Cardiac septum (tissue), 1 donor: Measurements from ENCODE around the gene IL6R. TPM values are rescaled to one million over a fixed set of nuclear protein-coding genes. Genes with fewer than 3 reads are reported as not detected.
A peak's percentile ranks its signal among the peaks of the same experiment; 100 is the strongest.

Experiments
- DNase-seq: peaks from one replicate; pipeline ENCODE4 v3.0.0-alpha.2; 2020; ENCODE audit warnings: low spot score
- intact Hi-C: fragments of 100-400 bp; cut with DNase I; formaldehyde crosslinking; loops from one replicate; pipeline ENCODE4 v1.14.0; 2022
- total RNA-seq: library from RNA; stranded (reverse); fragmentation: NEBNext Ultra II Directional; extraction: Animal tissue kit (Norgen Biotek cat#: 25700); gene quantifications from one replicate; pipeline ENCODE4 v1.2.1, GENCODE V29; 2021
- donor health status: DM: no; HTN: no; CAD: no.

Gene IL6R
- total RNA-seq, 1 donor from 2014 or later = 5.2 TPM

DNA sequence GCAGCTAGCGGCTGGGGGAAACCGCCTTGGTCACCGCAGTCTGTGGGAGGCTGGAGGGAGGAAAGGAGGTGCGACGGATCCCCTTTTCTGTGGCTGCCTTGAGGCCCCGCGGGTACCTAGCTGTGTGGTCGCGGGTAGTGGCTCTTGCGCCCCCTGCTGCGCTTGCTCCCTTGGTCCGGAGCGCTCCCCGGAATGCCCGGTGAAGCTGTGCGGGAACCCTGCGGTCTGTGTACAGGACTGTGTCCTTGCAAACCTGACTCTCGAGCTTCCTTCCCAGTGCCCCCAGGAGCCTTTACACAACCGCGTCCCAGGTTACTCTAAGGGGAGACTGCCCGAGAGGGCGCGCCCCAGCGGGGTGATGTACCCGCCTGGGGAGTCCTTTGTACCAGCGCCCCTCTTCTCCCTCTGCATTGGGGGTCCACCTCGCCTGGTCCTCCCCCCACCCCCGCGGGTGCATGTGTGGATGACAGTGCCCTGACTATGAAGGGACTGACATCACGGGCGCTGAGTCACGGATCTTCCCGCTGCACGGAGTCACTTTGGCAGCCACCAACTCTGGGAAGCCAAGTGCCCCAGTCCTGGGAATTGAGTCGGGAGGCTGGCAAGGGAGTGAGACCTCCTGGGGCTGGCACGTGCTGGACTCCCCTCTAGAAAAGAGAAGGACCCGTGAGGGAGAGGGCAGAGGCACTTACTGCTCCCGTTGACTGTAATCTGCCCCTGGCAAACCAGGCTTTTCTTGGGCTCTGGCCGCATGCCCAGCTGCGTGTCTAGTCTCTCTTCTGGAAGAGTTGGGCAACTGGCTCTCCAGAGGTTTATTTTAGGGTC is 816 bp downstream of the IL6R start:
- DNase-seq = peak; percentile 96
- intact Hi-C loops = loop anchor here (1.0 to 5.0 kb wide), 3 partner anchors 13 to 151 kb away; partner anchors contain the start of gene UBE2Q1

DNA sequence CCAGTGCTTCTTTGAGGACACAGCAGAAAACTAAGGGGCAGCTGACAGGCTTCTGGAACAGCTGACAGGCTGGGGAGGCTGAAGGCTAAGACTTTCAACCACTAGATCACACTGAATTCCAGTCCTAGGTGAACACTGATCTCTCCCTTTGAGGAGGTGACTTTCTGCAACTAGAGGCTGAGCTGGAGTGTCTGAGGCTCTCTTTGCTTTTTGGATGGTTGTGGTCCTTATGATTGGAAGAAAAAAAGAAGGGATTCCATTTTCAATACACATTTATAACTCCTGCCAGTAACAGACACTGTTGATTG is 1.4 kb downstream of the IL6R start:
- intact Hi-C loops = loop anchor here (1.0 to 5.0 kb wide), 3 partner anchors 13 to 151 kb away; partner anchors contain the start of gene UBE2Q1
- no peak for DNase-seq

DNA sequence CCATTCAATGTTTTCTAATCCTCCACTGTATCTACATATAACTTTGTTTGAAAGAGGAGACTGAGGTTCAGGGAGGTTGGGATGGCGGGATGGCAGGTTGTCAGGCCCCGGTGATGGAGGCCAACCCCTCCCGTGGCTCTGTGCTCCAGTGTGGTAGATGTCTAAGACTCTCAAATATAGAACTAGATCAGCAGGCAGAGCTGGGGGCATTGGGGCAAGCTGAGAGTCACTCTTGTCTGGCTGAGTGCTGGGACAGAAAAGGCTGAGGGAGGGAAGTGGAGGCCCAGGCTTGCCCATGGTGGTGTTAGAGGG is 1.7 kb downstream of the IL6R start:
- intact Hi-C loops = loop anchor here (1.0 to 5.0 kb wide), 3 partner anchors 12 to 150 kb away; partner anchors contain the start of gene UBE2Q1
- no peak for DNase-seq

DNA sequence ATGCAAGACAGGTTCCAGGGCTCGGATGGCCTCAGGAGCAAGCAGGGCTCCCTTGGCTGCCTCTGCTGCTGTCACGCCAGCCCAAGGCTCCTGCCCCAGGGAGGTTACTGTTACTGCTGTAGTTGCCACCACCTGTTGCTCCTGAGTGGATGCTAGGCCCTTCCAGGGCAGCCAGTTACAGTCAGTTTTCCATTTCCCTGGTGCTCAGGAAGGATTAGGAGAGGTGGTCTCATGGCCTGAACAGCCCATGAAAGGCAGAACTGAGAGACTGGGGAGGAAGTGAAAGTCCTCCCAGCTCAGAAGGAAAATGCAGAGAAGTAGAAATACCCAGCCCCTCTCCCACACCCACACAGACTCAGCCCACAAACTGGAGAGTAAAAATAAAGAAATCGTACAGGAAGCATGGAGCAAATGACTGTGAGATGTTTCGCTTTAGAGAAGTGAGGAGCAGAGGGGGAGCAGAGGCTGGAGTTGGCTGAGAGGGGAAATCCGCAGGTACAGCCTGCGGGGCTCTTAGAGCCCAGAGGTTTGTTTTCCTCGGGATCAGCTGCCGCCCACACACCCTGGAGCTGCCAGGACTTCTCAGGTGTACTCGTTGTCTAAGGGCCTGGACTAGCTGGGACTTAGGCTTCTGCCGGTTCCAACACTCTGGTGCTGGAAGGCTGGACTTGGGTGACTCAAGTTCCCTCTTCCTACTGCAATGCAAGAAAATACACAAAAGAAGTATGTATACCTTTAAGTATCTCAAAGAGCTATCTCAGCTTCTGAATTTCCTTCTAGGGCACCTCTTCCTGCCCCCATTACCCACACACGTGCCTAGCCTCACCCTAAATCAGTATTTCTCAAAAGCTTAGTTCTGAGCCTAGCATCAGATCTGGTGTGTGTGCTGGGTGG is 2.3 kb downstream of the IL6R start:
- intact Hi-C loops = loop anchor here (5.0 kb wide), 1 partner anchor 150 kb away; the partner anchor contains the start of gene UBE2Q1
- DNase-seq = no peak

DNA sequence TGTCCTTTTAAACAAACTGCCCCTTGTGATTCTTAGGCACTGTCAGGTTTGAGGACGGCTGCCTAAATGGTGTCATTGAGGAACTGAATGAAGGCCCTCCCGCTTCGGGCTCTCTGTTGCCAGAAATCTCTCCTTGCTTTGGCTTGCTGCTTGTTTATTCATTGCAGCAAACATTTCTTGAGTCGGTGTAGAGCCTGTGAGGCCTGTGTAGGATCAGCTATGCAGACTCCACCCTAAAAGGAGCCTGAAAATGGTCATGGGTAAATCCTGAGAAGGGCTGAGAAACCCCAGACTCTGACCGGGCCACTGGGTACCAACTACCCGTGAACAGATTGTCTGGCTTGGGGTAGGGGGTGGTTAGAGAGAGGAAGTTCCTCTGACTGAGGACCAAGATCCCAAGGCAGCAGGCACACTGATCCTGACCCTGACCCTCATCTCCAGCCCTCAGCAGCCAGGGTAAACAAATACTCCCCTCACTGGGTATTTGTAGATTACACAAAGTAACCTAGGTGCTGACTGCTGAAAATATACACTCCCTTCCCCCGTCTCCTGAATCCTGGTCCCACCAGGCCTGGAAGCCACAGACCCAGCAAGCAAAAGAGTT is 3.1 kb downstream of the IL6R start:
- no peak for DNase-seq
- intact Hi-C loops = loop anchor here (5.0 kb wide), 1 partner anchor 149 kb away; the partner anchor contains the start of gene UBE2Q1

DNA sequence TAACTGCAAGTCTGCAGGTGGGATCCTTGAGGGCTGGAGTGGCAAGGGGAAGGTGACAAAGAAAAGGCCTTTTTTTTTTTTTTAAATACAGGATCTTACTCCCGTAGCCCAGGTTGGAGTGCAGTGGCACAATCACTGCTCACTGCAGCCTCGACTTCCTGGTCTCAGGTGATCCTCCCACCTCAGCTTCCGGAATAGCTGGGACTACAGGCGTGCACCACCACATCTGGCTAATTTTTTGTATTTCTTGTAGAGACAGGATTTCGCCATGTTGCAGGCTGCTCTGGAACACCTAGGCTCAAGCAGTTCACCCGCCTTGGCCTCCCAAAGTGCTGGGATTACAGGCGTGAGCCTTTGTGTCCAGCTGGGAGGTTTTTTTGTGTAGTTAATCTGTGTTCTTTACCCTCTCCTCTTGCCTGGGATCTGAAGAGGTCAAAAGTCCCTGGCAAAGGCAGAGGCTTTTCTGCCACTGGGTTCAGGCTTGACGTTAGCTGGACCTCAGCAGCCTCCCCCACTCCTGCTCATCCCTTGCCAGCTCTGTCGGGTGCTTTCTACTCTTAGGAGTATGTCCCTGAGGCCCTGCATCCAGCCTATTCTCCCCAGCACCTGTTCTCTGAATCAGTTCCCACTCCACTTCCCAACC is 5.2 kb downstream of the IL6R start:
- intact Hi-C loops = no loop called here
- no peak for DNase-seq

DNA sequence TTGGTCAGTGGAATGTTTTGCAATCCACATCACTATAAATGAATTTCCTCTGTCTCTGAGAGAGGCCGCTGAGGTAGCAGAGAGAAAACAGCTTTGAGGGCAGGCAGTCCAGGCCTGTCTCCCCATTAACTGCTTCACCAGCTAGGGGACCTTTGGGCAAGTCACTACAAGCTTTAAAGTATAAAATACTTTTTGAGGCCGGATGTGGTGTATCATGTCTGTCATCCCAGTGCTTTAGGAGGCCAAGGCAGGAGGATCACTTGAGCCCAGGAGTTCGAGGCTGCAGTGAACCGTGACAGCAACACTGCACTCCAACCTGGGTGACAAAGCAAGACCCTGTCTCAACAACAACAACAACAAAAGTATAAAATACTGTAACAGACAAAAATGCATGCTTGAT is 6.4 kb downstream of the IL6R start:
- intact Hi-C loops = no loop called here
- DNase-seq = no peak

DNA sequence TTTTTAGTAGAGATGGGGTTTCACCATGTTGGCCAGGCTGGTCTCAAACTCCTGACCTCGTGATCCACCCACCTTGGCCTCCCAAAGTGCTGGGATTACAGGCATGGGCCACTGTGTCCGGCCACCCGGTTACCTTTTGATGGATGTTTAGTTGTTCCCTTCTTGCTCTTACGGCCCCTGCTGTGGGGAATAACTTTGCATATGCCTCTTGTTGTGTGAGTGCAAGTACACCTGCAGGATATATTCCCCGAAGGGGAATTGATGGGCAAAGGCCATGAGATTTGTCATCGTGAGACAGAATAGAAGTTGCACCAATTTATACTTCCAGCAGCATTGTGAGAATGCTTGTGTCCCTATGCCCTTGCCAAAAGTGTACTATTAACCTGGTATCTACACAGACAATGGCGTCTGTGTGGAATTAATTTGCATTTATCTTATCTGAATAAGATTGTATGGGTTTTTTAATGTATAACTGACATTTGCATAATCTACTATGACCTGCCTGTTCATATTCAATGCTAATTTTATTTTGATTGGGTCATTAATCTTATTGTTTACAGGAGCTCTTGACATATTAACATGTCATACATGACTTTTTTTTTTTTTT is 8.1 kb downstream of the IL6R start:
- intact Hi-C loops = no loop called here
- DNase-seq = no peak

DNA sequence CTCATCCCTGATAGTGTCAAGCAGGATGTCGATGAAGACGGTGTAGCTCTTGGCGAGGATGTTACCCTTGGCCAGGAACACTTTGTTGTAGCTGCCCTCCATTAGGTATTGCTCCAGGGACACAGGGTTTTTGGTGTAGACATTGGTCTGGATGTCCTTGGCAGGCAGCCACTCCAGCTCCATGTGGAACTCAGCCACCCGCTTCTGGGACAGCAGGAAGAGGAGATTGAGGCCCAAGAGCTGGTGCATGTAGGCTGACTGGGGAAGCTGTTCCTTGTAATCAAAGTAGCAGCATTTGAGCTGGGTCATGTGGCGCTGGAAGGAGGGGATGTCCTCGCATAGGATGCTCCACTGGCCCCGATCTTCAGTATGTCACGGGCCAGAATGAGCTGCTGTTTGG is 9.5 kb downstream of the IL6R start:
- DNase-seq = no peak
- intact Hi-C loops = no loop called here

DNA sequence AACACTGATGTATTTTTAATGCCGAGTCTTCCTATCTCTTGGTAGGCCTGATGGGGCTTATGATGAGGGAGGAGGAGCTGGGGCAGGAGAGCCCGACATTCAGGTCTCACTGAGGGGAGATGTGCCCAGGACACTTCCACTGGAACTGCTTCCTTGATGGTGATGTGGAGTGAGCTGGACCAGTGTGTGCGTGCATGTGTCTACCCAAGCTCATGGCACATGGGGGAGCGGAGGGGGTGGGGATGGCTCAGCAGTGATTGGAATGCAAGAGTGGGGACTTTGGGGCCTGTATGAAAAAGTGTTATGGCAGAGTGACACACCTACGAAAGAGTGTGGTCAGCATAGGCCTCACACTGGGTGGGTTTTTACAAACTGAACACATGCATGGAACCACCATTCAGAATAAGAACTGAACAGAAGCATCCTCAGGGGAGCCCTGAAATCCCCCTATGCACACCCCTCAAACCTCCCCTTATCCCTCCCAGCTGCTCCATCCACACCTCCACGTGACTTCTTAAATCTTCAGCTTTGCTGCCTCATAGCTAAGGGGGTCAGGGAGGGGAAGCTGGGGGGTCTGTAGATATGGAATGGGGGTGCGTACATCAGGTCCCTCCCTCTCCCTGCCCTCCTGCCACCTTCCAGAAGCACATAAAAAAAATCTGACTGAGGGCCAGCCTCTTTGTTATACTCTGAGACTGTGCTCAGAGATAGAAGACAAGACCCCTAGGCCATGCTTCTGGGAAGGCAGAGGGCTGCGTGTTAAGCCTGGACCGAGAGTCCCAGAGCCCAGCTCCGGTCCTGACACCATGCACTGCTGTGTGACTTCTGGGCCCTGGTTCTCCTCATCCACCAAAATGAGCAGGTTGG is 11.6 kb downstream of the IL6R start:
- intact Hi-C loops = no loop called here
- no peak for DNase-seq

DNA sequence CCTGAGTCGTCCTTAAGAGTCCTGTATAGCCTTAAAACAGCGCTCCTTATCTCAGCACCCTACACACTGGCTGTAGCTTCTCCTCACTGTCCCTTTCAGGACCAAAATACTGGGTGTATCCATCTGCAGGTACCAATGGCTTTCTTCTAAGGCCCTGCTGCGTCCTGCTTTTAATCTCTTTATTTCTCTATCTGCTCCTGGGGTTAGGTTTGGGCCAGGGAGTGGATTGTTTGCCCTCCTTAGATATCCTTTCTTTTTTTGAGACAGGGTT is 12.1 kb downstream of the IL6R start:
- intact Hi-C loops = no loop called here
- DNase-seq = no peak

DNA sequence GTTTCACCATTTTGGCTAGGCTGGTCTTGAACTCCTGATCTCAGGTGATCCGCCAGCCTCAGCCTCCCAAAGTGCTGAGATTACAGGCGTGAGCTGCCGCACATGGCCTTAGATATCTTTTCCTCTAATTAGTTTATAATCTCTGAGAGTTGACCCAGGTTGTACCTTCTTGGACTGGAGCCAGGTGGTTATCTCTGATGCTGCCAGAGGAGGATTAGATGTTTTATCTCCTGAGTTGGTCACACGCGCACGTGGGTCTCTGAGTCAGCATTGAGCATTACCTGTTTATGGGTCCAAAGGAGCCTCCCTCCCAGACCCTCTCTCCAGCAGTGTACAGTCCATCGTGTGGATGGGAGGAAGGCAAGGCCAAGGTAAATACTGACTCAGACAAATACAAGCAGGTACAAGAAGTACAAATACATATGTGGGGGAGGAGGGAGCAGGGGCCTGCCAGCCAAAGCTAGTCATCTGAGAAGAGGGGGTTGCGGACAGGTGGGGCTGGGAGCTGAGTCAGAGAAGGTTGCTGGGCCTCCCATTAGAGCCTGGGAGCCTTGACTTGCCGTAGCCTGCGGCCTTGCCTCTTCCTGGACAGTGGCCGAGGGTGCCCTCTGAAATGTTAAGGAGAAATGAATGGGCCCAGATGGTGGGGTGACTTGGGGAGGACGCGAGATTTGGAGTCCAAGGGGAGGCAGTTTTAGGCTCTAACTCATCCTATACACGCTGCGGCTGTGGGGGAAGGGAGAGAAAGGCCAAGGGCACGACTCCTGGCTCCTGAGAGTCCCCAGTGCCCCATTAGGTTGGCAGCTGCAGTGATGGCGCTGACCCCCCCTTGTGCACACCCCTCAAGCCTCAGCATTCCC is 13.1 kb downstream of the IL6R start:
- DNase-seq = no peak
- intact Hi-C loops = no loop called here

DNA sequence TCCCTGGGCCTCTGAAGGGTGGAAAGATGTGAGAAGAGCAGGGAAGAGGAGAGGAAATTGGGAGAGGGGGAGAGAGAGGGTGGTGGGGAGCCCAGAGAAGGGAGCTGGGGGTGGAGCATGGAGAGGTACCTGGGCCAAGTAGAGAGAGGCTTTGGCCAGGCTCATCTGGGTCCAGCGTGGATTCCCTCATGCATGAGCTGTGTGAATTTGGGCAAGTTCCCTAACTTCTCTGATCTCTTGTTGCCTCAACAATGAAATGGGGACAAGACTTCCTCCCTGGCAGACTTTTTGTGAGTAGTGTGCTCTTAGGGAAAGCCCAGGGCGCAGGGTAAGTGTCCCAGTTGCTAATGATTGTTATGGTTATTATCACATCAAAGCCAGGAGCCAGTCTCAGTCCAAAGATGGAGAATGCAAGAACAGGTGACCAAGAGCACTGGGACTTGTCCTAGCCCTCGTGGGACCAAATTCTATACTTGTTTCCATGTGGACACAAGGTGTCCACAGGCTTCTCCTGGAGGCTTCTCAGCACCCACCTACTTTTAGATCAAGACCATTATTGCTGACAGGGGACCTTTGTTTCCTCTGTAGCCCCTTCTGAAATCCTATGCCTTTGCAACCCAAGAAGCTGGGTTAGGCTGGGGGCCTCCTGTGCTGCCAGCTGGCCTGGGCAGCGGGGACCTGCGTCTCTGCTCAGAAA is 13.9 kb downstream of the IL6R start:
- intact Hi-C loops = loop anchor here (1.0 kb wide), 2 partner anchors 13 to 15 kb away; no protein-coding TSS in a partner anchor
- no peak for DNase-seq

DNA sequence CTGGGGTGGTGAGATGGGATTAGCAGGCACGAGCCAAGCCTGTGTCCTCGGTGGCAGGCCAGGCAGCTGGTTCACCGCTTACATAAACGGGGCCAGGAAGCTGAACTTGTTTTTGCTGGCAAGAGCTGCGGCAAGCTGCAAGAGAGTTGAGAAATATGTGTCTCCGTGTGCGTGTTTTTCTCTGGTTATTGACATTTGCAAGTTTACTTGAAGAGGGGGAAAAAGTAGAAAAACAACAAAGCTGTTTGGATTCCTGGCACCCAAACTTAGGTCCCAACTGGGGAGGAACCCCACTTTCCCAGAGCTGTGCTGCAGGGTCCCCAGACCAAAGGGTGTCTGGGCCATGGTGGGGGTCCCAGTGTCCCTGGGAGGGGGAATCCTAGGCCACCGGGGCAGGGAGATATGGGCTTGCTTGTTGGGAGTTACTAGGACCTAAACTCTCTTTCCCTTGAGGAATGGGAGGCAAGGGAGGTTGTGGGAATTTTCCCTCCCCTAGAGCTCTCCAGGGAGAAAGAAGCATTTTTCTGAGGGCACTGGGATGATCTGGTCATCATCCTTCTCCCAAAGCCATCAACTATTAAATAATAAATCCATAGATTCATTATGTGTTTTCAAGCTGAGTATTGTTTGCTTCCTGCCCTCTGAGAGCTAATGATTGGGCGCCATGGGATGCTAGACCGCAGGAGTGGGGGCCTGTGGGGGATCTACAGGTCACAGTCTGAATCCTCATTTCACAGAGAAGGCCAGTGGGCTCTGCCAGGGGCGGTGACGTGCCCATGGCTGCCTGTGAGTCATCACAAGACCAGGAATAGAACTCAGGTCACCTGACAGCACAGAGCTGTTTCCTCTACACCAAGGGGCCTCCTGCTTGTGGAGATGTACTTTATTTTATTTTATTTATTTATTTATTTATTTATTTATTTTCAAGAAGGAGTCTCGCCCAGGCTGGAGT is 14.8 kb downstream of the IL6R start:
- intact Hi-C loops = loop anchor here (1.0 kb wide), 2 partner anchors 14 kb away; no protein-coding TSS in a partner anchor
- peak; percentile 92 for DNase-seq

DNA sequence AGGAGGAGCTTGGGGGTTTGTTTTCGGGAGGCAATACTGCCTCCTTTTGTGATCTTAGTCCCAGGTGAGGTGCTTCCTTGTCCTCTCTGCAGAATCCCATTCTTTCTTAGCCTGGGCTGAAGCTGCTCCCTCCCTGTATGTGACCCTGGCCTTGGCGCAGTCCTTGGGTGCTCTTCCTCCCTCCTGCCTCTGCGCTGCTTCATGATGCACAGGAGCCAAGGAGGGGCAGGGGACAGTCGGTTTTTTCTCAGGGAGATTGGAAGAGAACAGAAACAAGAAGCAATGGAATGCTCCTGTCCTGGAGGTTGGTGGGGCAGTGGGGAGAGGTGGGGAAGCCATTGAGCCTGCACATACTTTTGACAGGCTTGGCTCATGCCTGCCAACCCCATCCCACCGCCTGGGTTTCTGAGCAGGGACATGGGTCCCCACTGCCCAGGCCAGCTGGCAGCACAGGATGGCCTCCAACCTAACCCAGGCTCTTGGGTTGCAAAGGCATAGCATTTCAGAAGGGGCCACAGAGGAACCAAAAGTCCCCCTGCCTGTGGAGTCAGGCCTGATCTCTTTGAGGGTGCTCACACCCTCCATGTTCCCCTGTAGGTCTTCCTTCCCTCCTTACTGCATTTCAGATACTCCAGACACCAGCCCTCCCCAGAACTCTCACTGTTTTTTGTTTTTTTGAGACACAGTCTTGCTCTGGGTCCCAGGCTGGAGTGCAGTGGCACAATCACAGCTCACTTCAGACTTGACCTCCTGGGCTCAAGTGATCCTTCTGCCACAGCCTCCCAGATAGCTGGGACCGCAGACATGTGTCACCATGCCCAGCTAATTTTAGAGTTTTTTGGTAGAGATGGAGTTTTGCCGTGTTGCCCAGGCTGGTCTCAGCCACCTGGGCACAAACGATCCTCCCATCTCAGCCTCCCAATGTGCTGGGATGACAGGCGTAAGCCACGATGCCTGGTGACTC is 16.1 kb downstream of the IL6R start:
- DNase-seq = no peak
- intact Hi-C loops = no loop called here
